ENCODE results near the gene FRMD3.
"Not testable (repeated sequence)": the region's sequence is repeated elsewhere in the genome, so short reads cannot be mapped to it uniquely, and the experiment has no call there.

FRMD3 gene

GRCh38 chr9:83362341-83362995 lies 175.7 kb downstream of the FRMD3 start:
- no peak for TF ChIP-seq CTCF (IDR thresholded peaks at IDR 0.05; ENCODE audit: borderline replicate concordance, control extremely low read depth, extremely low read depth, insufficient read depth, missing control alignments)
- no peak for DNase-seq (ENCODE audit: low spot score)
- in situ Hi-C loops (cut with MboI; ENCODE audit: low sequenced_read_pairs, unreplicated experiment) = no loop called here

GRCh38 chr9:83359039-83359438 lies 179.2 kb downstream of the FRMD3 start:
- in situ Hi-C loops (cut with MboI; ENCODE audit: low sequenced_read_pairs, unreplicated experiment) = no loop called here
- DNase-seq (ENCODE audit: low spot score) = no peak
- TF ChIP-seq CTCF (IDR thresholded peaks at IDR 0.05; ENCODE audit: borderline replicate concordance, control extremely low read depth, extremely low read depth, insufficient read depth, missing control alignments) = no peak

- DNase-seq (ENCODE audit: low spot score); in situ Hi-C loops (cut with MboI; ENCODE audit: low sequenced_read_pairs, unreplicated experiment): not testable (repeated sequence)
Observed at GRCh38 chr9:83358493-83358892, 179.7 kb downstream of the FRMD3 start.

GRCh38 chr9:83355729-83356151 lies 182.5 kb downstream of the FRMD3 start:
- in situ Hi-C loops (cut with MboI; ENCODE audit: low sequenced_read_pairs, unreplicated experiment) = no loop called here
- no peak for DNase-seq (ENCODE audit: low spot score)

GRCh38 chr9:83355024-83355444 lies 183.2 kb downstream of the FRMD3 start:
- no peak for DNase-seq (ENCODE audit: low spot score)
- in situ Hi-C loops (cut with MboI; ENCODE audit: low sequenced_read_pairs, unreplicated experiment) = no loop called here

More at GRCh38 chr9:83355729-83356151, 182.5 kb downstream of the FRMD3 start:
- TF ChIP-seq CTCF (IDR thresholded peaks at IDR 0.05; ENCODE audit: borderline replicate concordance, control extremely low read depth, extremely low read depth, insufficient read depth, missing control alignments) = no peak

GRCh38 chr9:83349031-83349430 lies 189.2 kb downstream of the FRMD3 start:
- TF ChIP-seq CTCF (IDR thresholded peaks at IDR 0.05; ENCODE audit: borderline replicate concordance, control extremely low read depth, extremely low read depth, insufficient read depth, missing control alignments) = no peak
- DNase-seq (ENCODE audit: low spot score) = no peak
- in situ Hi-C loops (cut with MboI; ENCODE audit: low sequenced_read_pairs, unreplicated experiment) = loop anchor here (25.0 kb wide), 1 partner anchor 563 kb away; the partner anchor contains the start of gene KIF27

More at GRCh38 chr9:83355024-83355444, 183.2 kb downstream of the FRMD3 start:
- TF ChIP-seq CTCF (IDR thresholded peaks at IDR 0.05; ENCODE audit: borderline replicate concordance, control extremely low read depth, extremely low read depth, insufficient read depth, missing control alignments) = no peak

- TF ChIP-seq CTCF (IDR thresholded peaks at IDR 0.05; ENCODE audit: borderline replicate concordance, control extremely low read depth, extremely low read depth, insufficient read depth, missing control alignments) = no peak
- in situ Hi-C loops (cut with MboI; ENCODE audit: low sequenced_read_pairs, unreplicated experiment) = loop anchor here (25.0 kb wide), 1 partner anchor 565 kb away; the partner anchor contains the start of gene KIF27
- DNase-seq (ENCODE audit: low spot score) = no peak
Observed at GRCh38 chr9:83346655-83347420, 191.4 kb downstream of the FRMD3 start.
